Ovary (tissue), 9 donors: Measurements from ENCODE around the gene RIN3. TPM values are rescaled to one million over a fixed set of nuclear protein-coding genes. Genes with fewer than 3 reads are reported as not detected.

Source experiments
- DNase-seq, 5 donors: peaks; one replicate each; pipeline ENCODE4 v3.0.0-alpha.2; 2019 to 2020
- H3K27ac ChIP-seq, 2 donors: fragments of 200-600 bp; one replicate each; pipeline versions ENCODE4 v1.5.1 to v1.8.0; 2019 to 2022
- H3K27me3 ChIP-seq: fragments of 200-600 bp; one replicate; pipeline ENCODE4 v1.8.0; 2022
- H3K36me3 ChIP-seq: fragments of 200-600 bp; sonication (generic); one replicate; pipeline ENCODE4 v1.5.1; 2019
- H3K4me1 ChIP-seq: one replicate; pipeline ENCODE4 v1.8.1; 2013; ENCODE audit warnings: mild to moderate bottlenecking, moderate library complexity; ENCODE audit not compliant: insufficient read depth
- H3K4me3 ChIP-seq: fragments of 200-600 bp; sonication (generic); one replicate; pipeline ENCODE4 v1.5.1; 2017
- H3K9me3 ChIP-seq, 2 donors: fragments of 200-600 bp in 1 of 2; sonication (generic) in 1 of 2; one replicate each; pipeline versions ENCODE4 v1.5.1 to v1.8.1; 2013 to 2019; ENCODE audit warnings: mild to moderate bottlenecking in 1 of 2, moderate library complexity in 1 of 2
- CTCF ChIP-seq, 3 donors: fragments of 450-650 bp in 2 of 3; fragments of 200-600 bp in 1 of 3; IDR thresholded peaks; one replicate each; pipeline versions ENCODE4 v1.5.1 to v1.8.0; 2016 to 2022; ENCODE audit warnings: antibody characterized with exemption in 3 of 3, mild to moderate bottlenecking in 1 of 3
- EP300 ChIP-seq: sonication (generic); formaldehyde crosslinking; IDR thresholded peaks from one replicate; pipeline ENCODE4 v1.6.1; 2017; ENCODE audit warnings: antibody characterized with exemption
- POLR2A ChIP-seq: fragments of 450-650 bp; IDR thresholded peaks from one replicate; pipeline ENCODE4 v1.6.1; 2017; ENCODE audit warnings: antibody characterized with exemption, mild to moderate bottlenecking, moderate library complexity
- WGBS, 3 donors: extraction: QIAGEN DNeasy Blood & Tissue Kit in 1 of 3; methylation state at CpG; one replicate each; pipeline versions ENCODE4 v1.1.5 to v1.1.7; 2013 to 2017; 5-methylcytosine and 5-hydroxymethylcytosine counted together
- intact Hi-C, 4 donors: fragments of 100-400 bp; cut with DNase I; formaldehyde crosslinking; loops; one replicate each; pipeline versions ENCODE4 v1.11.0 to v1.15.1; 2022 to 2023
- polyA plus RNA-seq, 2 donors: library from polyadenylated mRNA; stranded (reverse); fragments of 200-250 nt in 1 of 2; fragments of 350-450 nt in 1 of 2; fragmentation: Illumina TruSeq in 1 of 2; extraction: RNeasy Lipid Tissue Mini Kit (QIAGEN cat#74804) in 1 of 2; gene quantifications; one replicate each; pipeline ENCODE4 v1.2.3, GENCODE V29; 2013 to 2014
- total RNA-seq, 7 donors: library from RNA; depleted of rRNA in 2 of 7; stranded (reverse); fragments of >200 nt in 2 of 7; fragmentation: NEBNext Ultra II Directional in 3 of 7; extraction: Animal tissue kit (Norgen Biotek cat#: 25700) in 3 of 7; gene quantifications; one replicate each; pipeline versions ENCODE4 v1.1.0 to v1.2.4, GENCODE V29; 2016 to 2023
- donor health status: DM: no; HTN: no; CAD: no; lungs with moderate emphysema.
- donor health status: DM: no; HTN: no; CAD: no.
- donor health status: Bipolar disorder and iron deficiency.
- donor health status: DM: yes; HTN: yes; CAD: no.
- donor health status: DM: no; HTN: no; CAD: no.
- donor health status: DM: yes; HTN: yes; CAD: no.

The RIN3 gene
- total and polyA plus RNA-seq, 9 donors, result 3.8 to 27.9 (median 13.9) TPM

- H3K27ac ChIP-seq, result no peak overlapping the region
- no peaks in the 10 kb centered on the region for H3K9me3 ChIP-seq
- no peak overlapping the region for H3K4me3 ChIP-seq
- peaks cover 3% of the 10 kb centered on the region for H3K4me1 ChIP-seq
- no peak for DNase-seq
- no peaks in the 10 kb centered on the region for H3K27me3 ChIP-seq
- WGBS, 3 donors, result 86 to 91% (median 91%) methylated on average over 20 of the region's 20 CpGs
- intact Hi-C loops, result no loop called here
- H3K36me3 ChIP-seq, result no peaks in the 10 kb centered on the region
- TF ChIP-seq POLR2A (no peak), EP300 (no peak), CTCF (IDR thresholded peaks at IDR 0.05) (no peak)
These were observed 5.9 kb downstream of the RIN3 start for GRCh38 chr14:92519246-92520101.

GRCh38 chr14:92520102-92521057 is 6.8 kb downstream of the RIN3 start:
- intact Hi-C loops, result no loop called here

GRCh38 chr14:92521058-92521415 is 7.5 kb downstream of the RIN3 start:
- WGBS, 3 donors, result 86 to 93% (median 89%) methylated on average over 2 of the region's 2 CpGs
- intact Hi-C loops, result no loop called here

More at GRCh38 chr14:92520102-92521057, 6.8 kb downstream of the RIN3 start:
- Histone ChIP-seq H3K27ac (no peak overlapping the region), H3K9me3 (no peaks in the 10 kb centered on the region), H3K4me3 (no peak overlapping the region), H3K27me3 (no peaks in the 10 kb centered on the region), H3K36me3 (no peaks in the 10 kb centered on the region), H3K4me1 (peaks cover 5% of the 10 kb centered on the region)
- no peak for DNase-seq
- WGBS, 3 donors, result 89 to 91% (median 90%) methylated on average over 17 of the region's 17 CpGs
- TF ChIP-seq CTCF (IDR thresholded peaks at IDR 0.05) (no peak), POLR2A (no peak), EP300 (no peak)

More at GRCh38 chr14:92521058-92521415, 7.5 kb downstream of the RIN3 start:
- Histone ChIP-seq H3K4me3 (no peak overlapping the region), H3K4me1 (peaks cover 5% of the 10 kb centered on the region), H3K27me3 (no peaks in the 10 kb centered on the region), H3K36me3 (no peaks in the 10 kb centered on the region), H3K9me3 (no peaks in the 10 kb centered on the region), H3K27ac (no peak overlapping the region)
- no peak for DNase-seq
- TF ChIP-seq EP300, result no peak
- no peak for TF ChIP-seq CTCF (IDR thresholded peaks at IDR 0.05)
- no peak for TF ChIP-seq POLR2A
